Fibroblast of villous mesenchyme (primary cell): ENCODE data around the gene ZNF474. TPM values are rescaled to one million over a fixed set of nuclear protein-coding genes. Genes with fewer than 3 reads are reported as not detected.

Experiments
- DNase-seq: peaks from one replicate; pipeline ENCODE4 v3.0.0-alpha.2; 2010; ENCODE audit warnings: low read depth
- H3K4me3 ChIP-seq: 2 replicates; pipeline ENCODE4 v1.5.1; 2011; ENCODE audit warnings: low read depth, mild to moderate bottlenecking, low read length
- CTCF ChIP-seq: IDR thresholded peaks from 2 replicates; pipeline ENCODE4 v1.5.1; 2012; ENCODE audit warnings: low read depth, mild to moderate bottlenecking, low read length; ENCODE audit not compliant: insufficient read depth
- total RNA-seq: library from RNA; depleted of rRNA; stranded (reverse); fragments of >200 nt; gene quantifications from 2 replicates; pipeline ENCODE4 v1.2.3, GENCODE V29; 2012

ZNF474 gene
- total RNA-seq = 0.43 and 0.64 TPM in 2 replicates

GRCh38 chr5:122129306-122129705 lies at the start of gene ZNF474:
TSS of gene ZNF474 (plus strand) at chr5:122129546. CDS start at chr5:122151991, 22,445 bp downstream.
- H3K4me3 ChIP-seq = no peak within 1 kb of the TSS
- DNase-seq = peak; percentile 93
- TF ChIP-seq CTCF = no peak

GRCh38 chr5:122081541-122081940 lies 47.8 kb upstream of the ZNF474 start:
- DNase-seq = no peak
- no peak overlapping the region for H3K4me3 ChIP-seq
- TF ChIP-seq CTCF = no peak

GRCh38 chr5:122083535-122083934 lies 45.8 kb upstream of the ZNF474 start:
- H3K4me3 ChIP-seq = no peak overlapping the region
- no peak for TF ChIP-seq CTCF
- no peak for DNase-seq

GRCh38 chr5:122085041-122085440 lies 44.3 kb upstream of the ZNF474 start:
- no peak overlapping the region for H3K4me3 ChIP-seq
- no peak for DNase-seq
- TF ChIP-seq CTCF = no peak

GRCh38 chr5:122089096-122090013 lies 40.0 kb upstream of the ZNF474 start:
- no peak overlapping the region for H3K4me3 ChIP-seq
- no peak for TF ChIP-seq CTCF
- DNase-seq = peak; percentile 96

- peak; percentile 60 for DNase-seq
- no peak overlapping the region for H3K4me3 ChIP-seq
- TF ChIP-seq CTCF = peak; percentile 52
Measured at GRCh38 chr5:122091936-122092600, 37.3 kb upstream of the ZNF474 start.
